Measurements from ENCODE around the gene ZNF324B.

ZNF324B gene

GRCh38 chr19:58474291-58474996 lies 23.0 kb downstream of the ZNF324B start:
- Histone ChIP-seq H3K79me2 (ENCODE audit: control insufficient read depth, insufficient read depth, low read length, unreplicated experiment) (no peaks in the 10 kb centered on the region), H3K27ac (ENCODE audit: low read depth, low read length) (peak overlapping the region; percentile 79; the same call in 1 of the 2 replicates), H2AFZ (ENCODE audit: low read length, unreplicated experiment) (no peak overlapping the region), H3K4me1 (ENCODE audit: control insufficient read depth, insufficient read depth, low read length, unreplicated experiment) (peaks cover 4% of the 10 kb centered on the region), H3K4me3 (ENCODE audit: low read depth, low read length) (no peak overlapping the region; the same call in 1 of the 2 replicates), H3K27me3 (ENCODE audit: insufficient read depth, low read length) (no peaks in the 10 kb centered on the region), H3K36me3 (ENCODE audit: insufficient read depth, low read length) (no peaks in the 10 kb centered on the region)

GRCh38 chr19:58474997-58475713 lies 23.7 kb downstream of the ZNF324B start:
- Histone ChIP-seq H3K4me3 (ENCODE audit: low read depth, low read length) (peak overlapping the region; percentile 87), H3K27ac (ENCODE audit: low read depth, low read length) (peak overlapping the region; percentile 79), H3K4me1 (ENCODE audit: control insufficient read depth, insufficient read depth, low read length, unreplicated experiment) (peaks cover 4% of the 10 kb centered on the region), H3K79me2 (ENCODE audit: control insufficient read depth, insufficient read depth, low read length, unreplicated experiment) (no peaks in the 10 kb centered on the region), H2AFZ (ENCODE audit: low read length, unreplicated experiment) (no peak overlapping the region), H3K27me3 (ENCODE audit: insufficient read depth, low read length) (no peaks in the 10 kb centered on the region), H3K36me3 (ENCODE audit: insufficient read depth, low read length) (no peaks in the 10 kb centered on the region)

GRCh38 chr19:58475714-58476497 lies 24.5 kb downstream of the ZNF324B start, which contains the start of gene ZNF446:
Gene ZNF446 (plus strand): TSS chr19:58476352. CDS start chr19:58477219, 867 bp downstream.
- H3K4me3 ChIP-seq (ENCODE audit: low read depth, low read length) = peak within 1 kb of the TSS; percentile 87
- H3K27me3 ChIP-seq (ENCODE audit: insufficient read depth, low read length) = no peaks in the 10 kb centered on the region
- peak within 1 kb of the TSS; percentile 79 for H3K27ac ChIP-seq (ENCODE audit: low read depth, low read length)
- no peaks in the 10 kb centered on the region for H3K36me3 ChIP-seq (ENCODE audit: insufficient read depth, low read length)
- peak within 1 kb of the TSS; percentile 74 for H2AFZ ChIP-seq (ENCODE audit: low read length, unreplicated experiment)
- H3K79me2 ChIP-seq (ENCODE audit: control insufficient read depth, insufficient read depth, low read length, unreplicated experiment) = no peaks in the 10 kb centered on the region
- H3K4me1 ChIP-seq (ENCODE audit: control insufficient read depth, insufficient read depth, low read length, unreplicated experiment) = peaks cover 4% of the 10 kb centered on the region

GRCh38 chr19:58476498-58477015 lies 25.1 kb downstream of the ZNF324B start:
- peak overlapping the region; percentile 87 for H3K4me3 ChIP-seq (ENCODE audit: low read depth, low read length)
- H3K36me3 ChIP-seq (ENCODE audit: insufficient read depth, low read length) = no peaks in the 10 kb centered on the region
- no peaks in the 10 kb centered on the region for H3K27me3 ChIP-seq (ENCODE audit: insufficient read depth, low read length)
- H3K4me1 ChIP-seq (ENCODE audit: control insufficient read depth, insufficient read depth, low read length, unreplicated experiment) = peaks cover 4% of the 10 kb centered on the region
- peak overlapping the region; percentile 79 for H3K27ac ChIP-seq (ENCODE audit: low read depth, low read length)
- H3K79me2 ChIP-seq (ENCODE audit: control insufficient read depth, insufficient read depth, low read length, unreplicated experiment) = no peaks in the 10 kb centered on the region
- peak overlapping the region; percentile 74 for H2AFZ ChIP-seq (ENCODE audit: low read length, unreplicated experiment)

- no peak overlapping the region for H2AFZ ChIP-seq (ENCODE audit: low read length, unreplicated experiment)
- H3K4me3 ChIP-seq (ENCODE audit: low read depth, low read length) = peak overlapping the region; percentile 87
- no peaks in the 10 kb centered on the region for H3K27me3 ChIP-seq (ENCODE audit: insufficient read depth, low read length)
- H3K79me2 ChIP-seq (ENCODE audit: control insufficient read depth, insufficient read depth, low read length, unreplicated experiment) = no peaks in the 10 kb centered on the region
- H3K4me1 ChIP-seq (ENCODE audit: control insufficient read depth, insufficient read depth, low read length, unreplicated experiment) = peaks cover 4% of the 10 kb centered on the region
- no peaks in the 10 kb centered on the region for H3K36me3 ChIP-seq (ENCODE audit: insufficient read depth, low read length)
- H3K27ac ChIP-seq (ENCODE audit: low read depth, low read length) = peak overlapping the region; percentile 79
Observed at GRCh38 chr19:58477130-58477529, 25.7 kb downstream of the ZNF324B start.

GRCh38 chr19:58477871-58478270 lies 26.4 kb downstream of the ZNF324B start:
- H3K27me3 ChIP-seq (ENCODE audit: insufficient read depth, low read length) = no peaks in the 10 kb centered on the region
- no peak overlapping the region for H2AFZ ChIP-seq (ENCODE audit: low read length, unreplicated experiment)
- no peaks in the 10 kb centered on the region for H3K79me2 ChIP-seq (ENCODE audit: control insufficient read depth, insufficient read depth, low read length, unreplicated experiment)
- peaks cover 4% of the 10 kb centered on the region for H3K4me1 ChIP-seq (ENCODE audit: control insufficient read depth, insufficient read depth, low read length, unreplicated experiment)
- H3K27ac ChIP-seq (ENCODE audit: low read depth, low read length) = no peak overlapping the region
- no peaks in the 10 kb centered on the region for H3K36me3 ChIP-seq (ENCODE audit: insufficient read depth, low read length)
- H3K4me3 ChIP-seq (ENCODE audit: low read depth, low read length) = no peak overlapping the region

GRCh38 chr19:58479303-58479702 lies 27.9 kb downstream of the ZNF324B start:
- Histone ChIP-seq H3K4me1 (ENCODE audit: control insufficient read depth, insufficient read depth, low read length, unreplicated experiment) (peaks cover 4% of the 10 kb centered on the region), H3K4me3 (ENCODE audit: low read depth, low read length) (no peak overlapping the region), H2AFZ (ENCODE audit: low read length, unreplicated experiment) (no peak overlapping the region)

GRCh38 chr19:58479736-58480480 lies 28.5 kb downstream of the ZNF324B start:
- Histone ChIP-seq H3K4me1 (ENCODE audit: control insufficient read depth, insufficient read depth, low read length, unreplicated experiment) (peaks cover 2% of the 10 kb centered on the region), H3K27me3 (ENCODE audit: insufficient read depth, low read length) (no peaks in the 10 kb centered on the region), H3K27ac (ENCODE audit: low read depth, low read length) (no peak overlapping the region), H2AFZ (ENCODE audit: low read length, unreplicated experiment) (no peak overlapping the region), H3K79me2 (ENCODE audit: control insufficient read depth, insufficient read depth, low read length, unreplicated experiment) (no peaks in the 10 kb centered on the region), H3K4me3 (ENCODE audit: low read depth, low read length) (no peak overlapping the region), H3K36me3 (ENCODE audit: insufficient read depth, low read length) (no peaks in the 10 kb centered on the region)

More at GRCh38 chr19:58479303-58479702, 27.9 kb downstream of the ZNF324B start:
- no peaks in the 10 kb centered on the region for H3K79me2 ChIP-seq (ENCODE audit: control insufficient read depth, insufficient read depth, low read length, unreplicated experiment)
- no peak overlapping the region for H3K27ac ChIP-seq (ENCODE audit: low read depth, low read length)
- no peaks in the 10 kb centered on the region for H3K36me3 ChIP-seq (ENCODE audit: insufficient read depth, low read length)
- no peaks in the 10 kb centered on the region for H3K27me3 ChIP-seq (ENCODE audit: insufficient read depth, low read length)

- no peaks in the 10 kb centered on the region for H3K36me3 ChIP-seq (ENCODE audit: insufficient read depth, low read length)
- no peak overlapping the region for H2AFZ ChIP-seq (ENCODE audit: low read length, unreplicated experiment)
- H3K27ac ChIP-seq (ENCODE audit: low read depth, low read length) = no peak overlapping the region
- no peaks in the 10 kb centered on the region for H3K27me3 ChIP-seq (ENCODE audit: insufficient read depth, low read length)
- H3K79me2 ChIP-seq (ENCODE audit: control insufficient read depth, insufficient read depth, low read length, unreplicated experiment) = no peaks in the 10 kb centered on the region
- H3K4me1 ChIP-seq (ENCODE audit: control insufficient read depth, insufficient read depth, low read length, unreplicated experiment) = no peaks in the 10 kb centered on the region
- no peak overlapping the region for H3K4me3 ChIP-seq (ENCODE audit: low read depth, low read length)
Observed at GRCh38 chr19:58480481-58480830, 29.0 kb downstream of the ZNF324B start.

- Histone ChIP-seq H3K27ac (ENCODE audit: low read depth, low read length) (no peak overlapping the region), H2AFZ (ENCODE audit: low read length, unreplicated experiment) (no peak overlapping the region), H3K79me2 (ENCODE audit: control insufficient read depth, insufficient read depth, low read length, unreplicated experiment) (no peaks in the 10 kb centered on the region), H3K4me1 (ENCODE audit: control insufficient read depth, insufficient read depth, low read length, unreplicated experiment) (no peaks in the 10 kb centered on the region), H3K36me3 (ENCODE audit: insufficient read depth, low read length) (no peaks in the 10 kb centered on the region), H3K4me3 (ENCODE audit: low read depth, low read length) (no peak overlapping the region), H3K27me3 (ENCODE audit: insufficient read depth, low read length) (no peaks in the 10 kb centered on the region)
Observed at GRCh38 chr19:58480831-58481230, 29.4 kb downstream of the ZNF324B start.

All from ACC112 (cell line).